ENCODE results near the gene DCN.

Gene DCN

DNA sequence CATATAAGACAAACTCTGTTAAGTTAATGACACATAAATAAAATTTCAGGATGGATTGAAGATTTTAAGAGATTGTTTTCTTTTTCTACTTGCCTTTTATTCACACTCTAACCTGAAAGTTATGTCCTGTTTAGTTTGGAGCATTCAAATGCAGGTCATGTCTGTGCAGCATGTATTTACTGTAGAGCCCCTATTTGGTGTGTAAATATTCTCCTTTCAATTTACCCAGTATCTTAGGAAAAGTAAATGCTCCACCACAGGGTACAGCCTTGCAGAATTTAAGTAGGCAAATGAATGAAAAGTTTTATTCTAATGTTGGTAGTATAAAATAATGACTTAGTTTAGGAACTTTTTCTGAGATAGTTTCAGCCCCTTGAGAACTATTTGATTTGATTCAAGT lies 6.2 kb upstream of the DCN start:
- Histone ChIP-seq H3K36me3 (ENCODE audit: control insufficient read depth, insufficient read depth, low read length) (no peaks in the 10 kb centered on the region), H3K4me1 (ENCODE audit: control insufficient read depth, insufficient read depth, low read length, poor library complexity, severe bottlenecking) (no peaks in the 10 kb centered on the region), H3K4me3 (ENCODE audit: extremely low read depth, insufficient read depth, low read length, poor library complexity, severe bottlenecking) (no peak overlapping the region), H3K9me3 (ENCODE audit: control insufficient read depth, low read length) (no peaks in the 10 kb centered on the region), H3K27ac (ENCODE audit: low read depth, low read length, severe bottlenecking) (no peak overlapping the region)

DNA sequence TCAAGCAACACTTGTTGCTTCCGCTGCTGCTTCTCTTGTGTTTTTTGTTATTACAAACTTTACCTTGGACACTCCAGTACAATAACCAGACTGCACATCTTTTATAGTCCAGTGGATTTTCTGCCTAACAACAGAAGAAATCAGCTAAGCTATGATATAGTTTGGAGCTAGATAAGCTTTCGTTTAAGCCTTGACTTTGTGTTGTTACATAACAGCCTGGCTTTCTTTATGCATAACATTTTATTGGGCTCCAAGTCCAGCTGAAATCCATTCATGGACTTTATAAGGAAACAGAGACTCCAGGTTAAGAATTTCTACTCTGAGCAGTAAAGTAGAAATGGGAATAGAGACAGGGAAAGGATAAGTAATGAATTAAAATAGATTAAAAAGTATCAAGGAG lies 3.5 kb upstream of the DCN start:
- WGBS, 2 experiments (ENCODE audit: insufficient coverage in 2 of 2) = 84% methylated on average over 2 of the region's 2 CpGs; no CpG with 5 or more reads in 1 of the 2 experiments
- Histone ChIP-seq H3K27ac (ENCODE audit: low read depth, low read length, severe bottlenecking) (no peak overlapping the region), H3K9me3 (ENCODE audit: control insufficient read depth, low read length) (no peaks in the 10 kb centered on the region), H3K4me3 (ENCODE audit: extremely low read depth, insufficient read depth, low read length, poor library complexity, severe bottlenecking) (no peak overlapping the region), H3K36me3 (ENCODE audit: control insufficient read depth, insufficient read depth, low read length) (no peaks in the 10 kb centered on the region), H3K4me1 (ENCODE audit: control insufficient read depth, insufficient read depth, low read length, poor library complexity, severe bottlenecking) (no peaks in the 10 kb centered on the region)

DNA sequence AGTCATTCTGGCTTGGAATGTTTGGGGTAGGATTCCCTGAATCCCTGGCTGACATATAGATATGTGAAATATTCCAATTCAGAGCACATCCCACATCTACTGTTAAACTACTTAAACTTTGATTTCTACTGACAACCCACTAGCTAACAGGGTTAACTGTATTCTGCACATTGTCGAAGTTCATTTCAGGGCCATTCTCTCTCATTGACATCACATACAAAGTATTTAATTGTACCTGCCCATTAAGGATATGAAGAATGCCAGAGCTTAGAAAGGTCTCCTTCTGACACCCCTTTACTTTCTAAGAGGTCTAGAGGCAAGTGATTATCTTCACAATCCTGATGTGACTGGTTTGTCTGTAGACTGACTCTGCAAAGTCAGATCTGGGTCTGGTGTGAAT lies 2.8 kb upstream of the DCN start:
- H3K27ac ChIP-seq (ENCODE audit: low read depth, low read length, severe bottlenecking) = no peak overlapping the region
- H3K36me3 ChIP-seq (ENCODE audit: control insufficient read depth, insufficient read depth, low read length) = no peaks in the 10 kb centered on the region
- no peak overlapping the region for H3K4me3 ChIP-seq (ENCODE audit: extremely low read depth, insufficient read depth, low read length, poor library complexity, severe bottlenecking)
- WGBS, 2 experiments (ENCODE audit: insufficient coverage in 2 of 2) = 100% methylated on average over 1 of the region's 1 CpG; no CpG with 5 or more reads in 1 of the 2 experiments
- no peaks in the 10 kb centered on the region for H3K4me1 ChIP-seq (ENCODE audit: control insufficient read depth, insufficient read depth, low read length, poor library complexity, severe bottlenecking)
- H3K9me3 ChIP-seq (ENCODE audit: control insufficient read depth, low read length) = no peaks in the 10 kb centered on the region

DNA sequence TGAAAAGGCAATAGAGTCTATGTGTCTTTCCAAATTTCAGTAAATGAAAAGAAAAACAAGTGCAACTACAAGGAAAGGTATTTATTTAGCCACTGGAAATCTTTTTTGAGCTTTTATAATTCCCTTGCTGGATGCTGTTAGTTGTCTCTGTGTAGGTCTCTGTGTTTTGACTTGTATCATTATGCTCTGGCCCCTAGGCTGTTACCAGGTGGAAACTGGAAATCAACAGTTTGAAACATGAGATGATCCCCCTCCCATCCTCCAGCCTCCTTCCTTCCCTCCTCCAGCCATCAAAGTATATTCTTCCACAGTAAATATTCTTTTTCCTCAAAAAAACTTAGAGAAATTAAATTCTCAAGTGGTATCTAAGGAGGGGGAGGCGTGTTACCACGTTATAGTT lies 934 bp upstream of the DCN start:
- no peaks in the 10 kb centered on the region for H3K4me1 ChIP-seq (ENCODE audit: control insufficient read depth, insufficient read depth, low read length, poor library complexity, severe bottlenecking)
- no CpG with 5 or more reads among the region's 2 CpGs for WGBS, 2 experiments (ENCODE audit: insufficient coverage in 2 of 2)
- H3K4me3 ChIP-seq (ENCODE audit: extremely low read depth, insufficient read depth, low read length, poor library complexity, severe bottlenecking) = no peak overlapping the region
- H3K9me3 ChIP-seq (ENCODE audit: control insufficient read depth, low read length) = no peaks in the 10 kb centered on the region
- no peaks in the 10 kb centered on the region for H3K36me3 ChIP-seq (ENCODE audit: control insufficient read depth, insufficient read depth, low read length)
- no peak overlapping the region for H3K27ac ChIP-seq (ENCODE audit: low read depth, low read length, severe bottlenecking)

DNA sequence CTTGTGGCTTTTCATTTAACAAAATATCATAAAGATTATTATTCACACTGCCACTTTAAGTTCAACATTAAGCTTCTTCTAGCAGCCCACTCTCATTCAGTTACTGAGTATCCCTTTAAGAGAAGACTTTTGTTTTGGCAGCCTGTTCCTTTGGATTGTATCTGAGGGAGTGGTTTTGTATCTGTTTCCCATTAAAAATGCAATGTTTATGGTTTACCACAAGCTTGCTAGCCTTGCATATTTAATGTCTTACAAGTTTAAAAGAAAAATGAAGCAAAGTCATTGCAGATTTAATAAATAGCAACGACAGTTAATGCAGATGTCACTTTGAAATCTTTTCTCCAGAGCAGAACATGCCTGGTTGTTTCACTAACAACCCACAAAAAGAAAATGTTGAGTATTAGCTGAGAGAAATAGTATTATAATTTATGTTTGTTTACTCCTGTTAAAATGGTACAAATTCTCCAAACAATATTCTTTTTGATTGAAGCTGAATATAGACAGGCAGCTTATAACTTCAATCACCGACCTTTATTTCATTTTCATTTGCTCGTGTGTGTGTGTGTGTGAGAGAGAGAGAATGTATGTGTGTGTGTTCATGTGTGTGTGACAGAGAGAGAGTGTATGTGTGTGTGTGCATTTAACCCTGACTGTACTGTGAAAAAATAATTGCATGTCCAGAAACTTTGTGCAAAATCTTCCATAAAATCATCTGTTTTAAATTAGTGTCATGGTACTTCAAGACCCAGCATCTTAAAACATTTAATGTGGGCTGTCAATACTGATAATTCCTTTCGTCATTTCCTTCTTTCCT lies 1.8 kb downstream of the DCN start:
- H3K36me3 ChIP-seq (ENCODE audit: control insufficient read depth, insufficient read depth, low read length) = no peaks in the 10 kb centered on the region
- WGBS, 2 experiments (ENCODE audit: insufficient coverage in 2 of 2) = no CpG with 5 or more reads among the region's 4 CpGs
- H3K27ac ChIP-seq (ENCODE audit: low read depth, low read length, severe bottlenecking) = no peak overlapping the region
- H3K4me3 ChIP-seq (ENCODE audit: extremely low read depth, insufficient read depth, low read length, poor library complexity, severe bottlenecking) = no peak overlapping the region
- no peaks in the 10 kb centered on the region for H3K9me3 ChIP-seq (ENCODE audit: control insufficient read depth, low read length)
- H3K4me1 ChIP-seq (ENCODE audit: control insufficient read depth, insufficient read depth, low read length, poor library complexity, severe bottlenecking) = no peaks in the 10 kb centered on the region

DNA sequence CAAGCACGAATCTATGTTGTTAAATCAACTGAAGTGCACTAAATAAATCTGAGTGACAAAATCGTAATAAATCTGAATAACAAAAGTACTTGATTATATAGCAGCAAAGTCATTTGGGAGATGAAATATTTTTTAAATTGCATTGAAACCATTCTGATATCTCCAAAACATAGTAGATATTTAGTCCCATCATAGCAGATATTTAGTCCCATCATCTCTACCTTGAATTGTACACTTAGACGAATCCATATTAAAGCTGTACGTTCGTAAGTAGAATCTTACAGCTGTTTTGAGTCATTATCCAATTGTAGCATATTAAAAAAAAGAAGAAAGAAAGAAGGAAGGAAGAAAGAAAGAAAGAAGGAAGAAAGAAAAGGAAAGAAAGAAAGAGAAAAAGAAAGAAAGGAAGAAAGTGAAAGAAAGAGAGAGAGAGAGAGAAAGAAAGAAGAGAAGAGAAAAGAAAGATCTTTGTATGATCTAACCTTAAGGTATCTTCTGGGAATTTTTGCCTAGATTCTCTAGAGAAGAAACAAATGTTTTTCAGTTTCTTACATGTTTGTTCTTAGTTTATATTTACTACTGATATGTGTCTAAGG lies 2.6 kb downstream of the DCN start:
- Histone ChIP-seq H3K9me3 (ENCODE audit: control insufficient read depth, low read length) (no peaks in the 10 kb centered on the region), H3K36me3 (ENCODE audit: control insufficient read depth, insufficient read depth, low read length) (no peaks in the 10 kb centered on the region)

DNA sequence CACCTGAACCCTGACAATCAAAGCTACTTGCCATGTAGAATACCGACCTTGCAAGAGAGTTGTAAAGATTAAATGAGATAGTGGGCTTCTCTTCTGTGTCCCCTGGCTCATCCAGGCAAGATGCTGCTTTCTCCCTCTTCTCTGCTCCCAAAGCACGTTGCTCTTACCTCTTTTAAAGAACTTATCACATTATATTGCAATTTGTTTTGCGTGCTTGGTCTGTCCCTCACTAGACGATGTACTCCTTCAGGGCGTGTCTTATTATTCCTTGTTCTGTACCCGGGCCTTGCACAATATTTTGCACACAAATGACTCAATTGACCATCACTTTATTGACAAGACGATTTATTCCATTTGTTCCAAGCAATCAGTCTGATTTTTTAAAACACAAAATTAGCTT lies 3.3 kb downstream of the DCN start:
- no peaks in the 10 kb centered on the region for H3K4me1 ChIP-seq (ENCODE audit: control insufficient read depth, insufficient read depth, low read length, poor library complexity, severe bottlenecking)
- WGBS, 2 experiments (ENCODE audit: insufficient coverage in 2 of 2) = 88 to 92% methylated on average over 6 of the region's 7 CpGs
- H3K4me3 ChIP-seq (ENCODE audit: extremely low read depth, insufficient read depth, low read length, poor library complexity, severe bottlenecking) = no peak overlapping the region
- no peak overlapping the region for H3K27ac ChIP-seq (ENCODE audit: low read depth, low read length, severe bottlenecking)
- H3K36me3 ChIP-seq (ENCODE audit: control insufficient read depth, insufficient read depth, low read length) = no peaks in the 10 kb centered on the region
- H3K9me3 ChIP-seq (ENCODE audit: control insufficient read depth, low read length) = no peaks in the 10 kb centered on the region

More for the DNA sequence above, 2.6 kb downstream of the DCN start:
- no CpG with 5 or more reads among the region's 5 CpGs for WGBS, 2 experiments (ENCODE audit: insufficient coverage in 2 of 2)
- Histone ChIP-seq H3K27ac (ENCODE audit: low read depth, low read length, severe bottlenecking) (no peak overlapping the region), H3K4me1 (ENCODE audit: control insufficient read depth, insufficient read depth, low read length, poor library complexity, severe bottlenecking) (no peaks in the 10 kb centered on the region), H3K4me3 (ENCODE audit: extremely low read depth, insufficient read depth, low read length, poor library complexity, severe bottlenecking) (no peak overlapping the region)

DNA sequence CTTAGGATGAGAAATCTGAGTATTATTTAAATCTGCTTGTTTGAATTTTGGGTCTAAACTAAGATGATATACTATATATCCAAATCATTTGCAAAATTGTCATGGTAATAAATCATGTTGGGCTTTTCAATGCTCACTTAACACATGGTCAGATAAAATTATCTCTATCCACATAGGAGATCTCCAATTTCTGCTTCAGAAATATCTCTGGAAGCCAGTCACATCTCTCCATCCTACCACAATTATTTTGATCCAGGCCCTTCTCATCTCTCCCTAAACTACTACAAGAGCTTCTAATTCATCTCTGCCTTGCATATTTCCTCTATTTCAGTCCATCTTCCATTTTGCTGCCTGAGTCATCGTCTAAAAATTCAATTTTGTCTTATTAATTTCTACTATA lies 3.8 kb downstream of the DCN start:
- Histone ChIP-seq H3K4me3 (ENCODE audit: extremely low read depth, insufficient read depth, low read length, poor library complexity, severe bottlenecking) (no peak overlapping the region), H3K36me3 (ENCODE audit: control insufficient read depth, insufficient read depth, low read length) (no peaks in the 10 kb centered on the region), H3K27ac (ENCODE audit: low read depth, low read length, severe bottlenecking) (no peak overlapping the region), H3K9me3 (ENCODE audit: control insufficient read depth, low read length) (no peaks in the 10 kb centered on the region), H3K4me1 (ENCODE audit: control insufficient read depth, insufficient read depth, low read length, poor library complexity, severe bottlenecking) (no peaks in the 10 kb centered on the region)
- 88 to 100% methylated on average over 1 of the region's 1 CpG for WGBS, 2 experiments (ENCODE audit: insufficient coverage in 2 of 2)

DNA sequence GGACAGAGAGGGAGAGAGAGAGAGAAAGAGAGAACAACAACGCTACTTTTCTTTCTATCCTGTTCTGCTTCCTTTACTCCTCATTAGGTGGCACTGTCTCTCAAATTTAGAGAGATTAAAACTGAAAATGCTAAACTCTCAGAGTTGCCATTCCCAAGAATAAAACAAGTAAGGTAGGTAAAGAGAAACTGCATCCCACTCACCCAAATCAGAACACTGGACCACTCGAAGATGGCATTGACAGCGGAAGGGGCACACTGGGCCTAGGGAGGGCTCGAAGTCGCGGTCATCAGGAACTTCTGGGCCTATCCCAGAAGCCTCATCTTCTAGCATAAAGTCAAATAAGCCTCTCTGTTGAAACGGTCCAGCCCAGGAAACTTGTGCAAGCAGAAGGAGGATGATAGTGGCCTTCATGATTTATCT lies 4.5 kb downstream of the DCN start:
- H3K9me3 ChIP-seq (ENCODE audit: control insufficient read depth, low read length) = no peaks in the 10 kb centered on the region
- H3K4me3 ChIP-seq (ENCODE audit: extremely low read depth, insufficient read depth, low read length, poor library complexity, severe bottlenecking) = no peak overlapping the region
- whole genome bisulfite sequencing, 2 experiments (ENCODE audit: insufficient coverage in 2 of 2) = 80% methylated on average over 1 of the region's 7 CpGs
- no peak overlapping the region for H3K27ac ChIP-seq (ENCODE audit: low read depth, low read length, severe bottlenecking)
- H3K4me1 ChIP-seq (ENCODE audit: control insufficient read depth, insufficient read depth, low read length, poor library complexity, severe bottlenecking) = no peaks in the 10 kb centered on the region
- H3K36me3 ChIP-seq (ENCODE audit: control insufficient read depth, insufficient read depth, low read length) = no peaks in the 10 kb centered on the region

DNA sequence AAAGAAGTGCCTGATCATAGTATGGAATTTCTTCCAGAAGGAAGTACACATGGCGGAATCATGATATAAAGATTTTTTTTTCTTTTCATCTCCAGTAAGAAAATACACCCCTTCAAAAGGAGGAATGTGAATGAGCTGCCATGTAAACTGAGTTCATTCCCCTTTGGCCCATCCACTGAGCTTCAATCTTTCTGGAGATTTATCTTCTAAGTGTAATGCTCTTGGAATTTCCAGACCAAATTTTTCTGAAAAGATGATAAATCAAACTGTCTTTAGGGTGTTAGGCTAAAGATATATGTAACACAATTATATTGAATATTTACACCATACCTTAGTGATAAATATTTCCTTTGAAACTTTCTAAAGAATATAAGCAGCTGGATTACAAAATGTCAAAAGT lies 5.2 kb downstream of the DCN start:
- H3K4me1 ChIP-seq (ENCODE audit: control insufficient read depth, insufficient read depth, low read length, poor library complexity, severe bottlenecking) = no peaks in the 10 kb centered on the region
- WGBS, 2 experiments (ENCODE audit: insufficient coverage in 2 of 2) = no CpG with 5 or more reads among the region's 1 CpG
- no peaks in the 10 kb centered on the region for H3K9me3 ChIP-seq (ENCODE audit: control insufficient read depth, low read length)
- H3K27ac ChIP-seq (ENCODE audit: low read depth, low read length, severe bottlenecking) = peak overlapping the region; percentile 46
- H3K4me3 ChIP-seq (ENCODE audit: extremely low read depth, insufficient read depth, low read length, poor library complexity, severe bottlenecking) = no peak overlapping the region
- no peaks in the 10 kb centered on the region for H3K36me3 ChIP-seq (ENCODE audit: control insufficient read depth, insufficient read depth, low read length)

DNA sequence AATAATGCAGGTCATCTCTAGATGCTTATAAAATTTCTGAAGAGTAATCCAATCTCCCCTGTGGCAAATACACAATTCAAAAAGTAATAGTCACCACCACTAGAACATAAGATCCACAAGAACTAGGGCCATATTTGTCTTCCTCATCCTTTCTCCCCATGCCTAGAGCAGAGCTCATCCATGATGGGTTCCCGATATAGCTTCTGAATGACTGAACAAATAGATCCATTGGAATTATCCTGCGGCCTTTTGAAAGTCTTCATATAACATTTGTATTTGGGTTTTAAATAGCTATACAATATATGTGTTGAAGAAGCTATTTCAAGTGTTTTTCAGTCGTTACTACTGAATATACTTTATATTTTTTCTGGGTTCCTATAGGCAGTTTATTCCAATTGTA lies 5.7 kb downstream of the DCN start:
- no peaks in the 10 kb centered on the region for H3K9me3 ChIP-seq (ENCODE audit: control insufficient read depth, low read length)
- no peaks in the 10 kb centered on the region for H3K36me3 ChIP-seq (ENCODE audit: control insufficient read depth, insufficient read depth, low read length)
- peak overlapping the region; percentile 46 for H3K27ac ChIP-seq (ENCODE audit: low read depth, low read length, severe bottlenecking)
- no peaks in the 10 kb centered on the region for H3K4me1 ChIP-seq (ENCODE audit: control insufficient read depth, insufficient read depth, low read length, poor library complexity, severe bottlenecking)
- 100% methylated on average over 2 of the region's 3 CpGs; no CpG with 5 or more reads in 1 of the 2 experiments for WGBS, 2 experiments (ENCODE audit: insufficient coverage in 2 of 2)
- no peak overlapping the region for H3K4me3 ChIP-seq (ENCODE audit: extremely low read depth, insufficient read depth, low read length, poor library complexity, severe bottlenecking)

Data from mesodermal cell (in vitro differentiated cells).